ENCODE data around the gene ARHGDIG.

The ARHGDIG gene

DNA sequence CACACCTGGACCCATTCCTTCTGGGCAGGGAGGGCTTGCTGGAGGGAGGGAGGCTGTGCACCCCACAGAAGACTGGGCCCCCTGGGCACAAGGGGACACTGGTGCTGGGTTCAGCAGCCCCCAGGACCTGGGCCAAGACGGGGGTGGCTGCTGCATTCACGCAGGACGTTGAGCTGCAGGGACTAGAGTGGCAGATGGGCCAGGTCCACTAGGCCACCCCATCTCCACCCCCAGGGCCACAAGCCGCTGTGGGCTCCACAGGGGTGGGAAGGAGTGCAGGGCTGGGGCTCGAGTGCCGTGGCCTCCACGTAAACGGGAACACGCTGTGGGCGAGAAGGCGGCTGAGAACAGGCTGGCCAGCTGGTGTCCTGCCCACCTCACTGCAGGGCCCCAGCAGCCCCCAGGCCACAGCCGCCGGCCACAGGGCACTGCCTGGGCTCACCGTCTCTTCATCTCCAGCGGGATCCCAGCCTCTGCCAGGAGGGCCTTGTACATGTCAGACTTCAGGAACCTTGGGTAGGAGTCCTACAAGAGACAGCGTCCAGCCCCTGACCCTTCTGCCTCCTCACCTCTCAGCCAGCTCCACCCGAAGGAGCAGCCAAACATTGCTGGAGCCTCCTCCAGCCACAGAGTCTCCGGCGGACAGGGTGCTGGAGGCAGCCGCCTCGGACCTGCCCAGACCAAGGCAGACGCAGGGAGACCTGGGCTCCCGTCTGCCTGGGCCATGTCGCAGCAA lies 11.2 kb upstream of the ARHGDIG start:
- no peak for DNase-seq (ENCODE audit: low read depth)
- H3K4me3 ChIP-seq (ENCODE audit: low read length): no peak overlapping the region
- TF ChIP-seq, protein P1, sequence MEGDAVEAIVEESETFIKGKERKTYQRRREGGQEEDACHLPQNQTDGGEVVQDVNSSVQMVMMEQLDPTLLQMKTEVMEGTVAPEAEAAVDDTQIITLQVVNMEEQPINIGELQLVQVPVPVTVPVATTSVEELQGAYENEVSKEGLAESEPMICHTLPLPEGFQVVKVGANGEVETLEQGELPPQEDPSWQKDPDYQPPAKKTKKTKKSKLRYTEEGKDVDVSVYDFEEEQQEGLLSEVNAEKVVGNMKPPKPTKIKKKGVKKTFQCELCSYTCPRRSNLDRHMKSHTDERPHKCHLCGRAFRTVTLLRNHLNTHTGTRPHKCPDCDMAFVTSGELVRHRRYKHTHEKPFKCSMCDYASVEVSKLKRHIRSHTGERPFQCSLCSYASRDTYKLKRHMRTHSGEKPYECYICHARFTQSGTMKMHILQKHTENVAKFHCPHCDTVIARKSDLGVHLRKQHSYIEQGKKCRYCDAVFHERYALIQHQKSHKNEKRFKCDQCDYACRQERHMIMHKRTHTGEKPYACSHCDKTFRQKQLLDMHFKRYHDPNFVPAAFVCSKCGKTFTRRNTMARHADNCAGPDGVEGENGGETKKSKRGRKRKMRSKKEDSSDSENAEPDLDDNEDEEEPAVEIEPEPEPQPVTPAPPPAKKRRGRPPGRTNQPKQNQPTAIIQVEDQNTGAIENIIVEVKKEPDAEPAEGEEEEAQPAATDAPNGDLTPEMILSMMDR (conservative IDR thresholded peaks at IDR 0.05; ENCODE audit: low read length): no peak

DNA sequence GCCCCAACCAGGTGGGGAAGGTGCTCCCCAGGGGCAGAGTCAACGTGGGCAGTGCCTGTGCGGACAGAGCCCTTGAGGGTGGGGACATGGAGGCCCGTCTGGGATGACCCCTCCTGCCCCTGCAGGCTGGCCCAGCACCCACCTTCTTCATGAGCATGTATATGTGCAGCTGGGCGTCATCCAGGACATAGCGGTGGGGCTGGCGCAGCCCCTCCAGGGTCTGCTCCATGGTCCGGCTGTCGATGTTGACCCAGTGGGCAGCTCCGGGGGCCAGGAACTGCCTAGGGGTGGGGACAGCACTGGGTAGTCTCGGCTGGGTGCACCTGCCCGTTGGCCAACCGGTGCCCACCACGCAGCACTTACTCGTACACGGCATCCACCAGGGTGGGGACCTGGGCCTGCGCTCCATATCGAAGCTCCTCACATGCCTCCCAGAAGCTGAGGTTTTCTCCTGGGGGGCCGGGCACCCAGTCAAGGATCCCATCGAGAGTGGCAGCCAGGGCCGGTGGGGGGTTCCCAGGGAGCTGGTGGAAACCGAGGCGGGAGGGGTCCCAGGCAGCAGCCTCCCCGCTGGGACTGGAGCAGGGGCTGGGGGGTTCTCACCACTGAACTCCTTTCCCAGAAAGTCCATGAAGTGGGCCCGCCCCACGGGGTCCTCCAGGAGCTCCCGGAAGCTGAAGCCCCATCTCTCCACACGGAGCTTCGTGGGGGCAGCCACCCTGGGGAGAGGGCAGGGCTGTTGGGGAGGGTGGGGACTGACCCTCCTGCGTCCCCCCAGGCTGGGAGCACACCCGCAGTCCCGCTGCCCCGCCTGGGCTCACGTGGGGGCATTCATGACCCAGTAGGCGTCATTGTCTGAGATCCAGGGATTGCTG lies 9.8 kb upstream of the ARHGDIG start:
- TF ChIP-seq, protein P1 (conservative IDR thresholded peaks at IDR 0.05; ENCODE audit: low read length): no peak
- no peak for DNase-seq (ENCODE audit: low read depth)
- no peak overlapping the region for H3K4me3 ChIP-seq (ENCODE audit: low read length)

DNA sequence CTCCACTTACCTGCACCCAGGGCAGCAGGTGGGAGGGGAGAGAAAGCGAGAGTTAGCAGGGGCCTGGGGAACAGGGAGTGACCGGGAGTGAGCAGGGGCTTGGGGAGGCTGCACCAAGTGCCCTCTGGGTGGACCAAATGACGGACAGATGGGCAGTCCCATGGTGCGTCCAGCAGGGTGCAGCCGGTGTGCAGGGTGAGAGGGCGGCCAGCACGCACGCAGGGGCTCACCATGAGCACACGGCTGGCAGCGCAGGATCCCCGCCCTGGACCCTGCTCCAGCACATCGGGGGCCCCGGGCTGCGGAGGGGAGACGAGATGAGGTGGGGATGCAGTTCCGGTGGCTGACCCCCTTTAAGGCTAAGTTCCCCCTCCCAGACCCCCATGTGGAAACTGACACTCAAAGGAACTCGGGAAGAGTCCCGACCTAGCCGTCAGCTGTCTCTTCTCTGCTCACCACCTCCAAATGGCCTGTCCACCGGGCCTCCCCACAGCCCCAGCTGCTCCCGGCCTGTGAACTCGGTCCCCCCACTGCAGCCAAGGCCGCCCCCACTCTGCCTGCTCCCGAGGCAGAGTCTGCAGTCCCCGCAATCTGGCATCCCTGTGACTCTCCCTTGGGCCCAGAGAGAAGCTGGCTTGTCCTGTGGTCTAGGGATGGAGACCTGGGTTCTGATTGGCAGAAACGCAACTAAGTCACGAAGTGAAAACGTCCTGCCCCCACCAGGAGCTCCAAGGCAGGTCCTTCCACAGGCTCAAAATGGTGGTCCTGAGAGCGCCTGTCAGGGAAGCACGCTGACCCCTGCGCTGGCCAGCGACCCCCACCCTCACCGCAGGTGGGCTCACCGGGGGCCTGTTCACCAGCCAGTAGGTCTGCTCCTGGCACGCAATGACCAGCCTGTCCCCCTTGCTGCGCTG lies 7.5 kb upstream of the ARHGDIG start:
- no peak overlapping the region for H3K4me3 ChIP-seq (ENCODE audit: low read length)
- TF ChIP-seq, protein P1 (conservative IDR thresholded peaks at IDR 0.05; ENCODE audit: low read length): no peak
- no peak for DNase-seq (ENCODE audit: low read depth)

DNA sequence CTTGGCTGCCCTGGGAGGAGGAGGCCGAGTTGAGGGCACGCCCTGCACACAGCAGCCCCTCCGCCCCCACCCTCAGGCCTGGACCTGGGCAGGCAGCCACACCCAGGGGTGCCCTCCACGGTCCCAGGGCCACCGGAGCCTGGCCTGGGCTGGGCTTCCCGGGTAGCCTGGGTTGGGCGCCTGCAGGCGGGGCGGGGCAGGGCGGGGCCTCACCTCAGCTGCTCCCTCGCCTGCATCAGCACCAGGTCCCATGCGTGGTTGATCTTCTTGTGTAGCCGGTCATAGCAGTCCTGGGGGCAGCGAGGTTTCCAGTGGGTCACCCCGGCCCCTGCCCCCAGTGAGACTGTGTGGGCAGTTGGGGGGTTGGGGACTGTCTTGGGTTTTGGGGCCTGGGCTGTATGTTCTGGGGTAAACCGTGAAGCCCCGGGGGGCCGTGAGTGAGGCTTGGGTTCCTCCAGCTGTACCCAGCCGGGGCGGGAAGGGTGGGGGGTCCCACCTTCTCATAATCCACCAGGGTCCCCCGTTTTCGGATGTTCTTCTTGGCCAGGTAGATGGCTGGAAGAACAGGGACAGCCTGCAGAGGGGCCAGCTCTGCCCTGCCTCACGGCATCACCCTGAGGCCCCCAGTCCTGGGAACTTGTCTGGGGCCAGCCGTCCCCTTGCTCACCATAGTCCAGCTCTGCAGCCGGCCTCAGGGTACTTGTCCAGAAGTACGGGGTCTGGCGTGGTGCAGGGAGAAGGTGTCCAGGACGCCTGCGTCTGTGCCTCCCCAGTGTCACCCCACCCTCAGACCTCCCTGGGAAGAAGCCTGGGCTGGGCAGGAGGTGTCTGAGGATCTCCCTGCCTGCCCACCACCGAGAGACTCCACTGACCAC lies 6.6 kb upstream of the ARHGDIG start:
- TF ChIP-seq, protein P1 (conservative IDR thresholded peaks at IDR 0.05; ENCODE audit: low read length): no peak
- no peak overlapping the region for H3K4me3 ChIP-seq (ENCODE audit: low read length)
- DNase-seq (ENCODE audit: low read depth): no peak

DNA sequence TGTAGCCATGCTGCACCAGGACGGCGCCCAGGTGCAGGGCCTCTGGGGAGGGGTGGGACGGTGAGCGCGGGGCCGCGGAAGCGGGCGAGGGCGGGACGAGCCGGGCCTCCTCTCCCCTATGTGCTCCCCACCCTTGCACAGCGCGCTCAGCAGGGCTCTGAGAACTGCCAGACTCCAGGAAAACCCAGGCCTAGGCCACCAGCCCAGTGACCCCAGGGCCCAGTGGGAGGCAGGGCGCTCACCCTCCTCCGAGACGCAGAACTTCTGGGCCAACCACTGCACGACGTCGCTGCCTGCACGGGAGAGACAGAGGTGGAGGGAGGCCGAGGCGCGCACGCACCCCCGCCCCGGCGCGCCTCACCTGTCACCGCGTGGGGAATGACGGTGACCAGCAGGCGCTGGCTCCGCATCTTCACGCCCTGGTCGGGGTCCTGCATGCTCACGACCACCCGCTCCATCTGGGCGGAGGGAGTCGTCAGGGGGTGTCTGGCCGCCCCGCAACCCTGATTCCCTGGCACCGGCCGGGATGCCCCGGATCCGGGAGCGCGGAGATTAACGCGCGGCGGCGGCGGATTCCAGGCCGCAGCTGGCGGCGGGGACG lies 5.2 kb upstream of the ARHGDIG start:
- no peak for DNase-seq (ENCODE audit: low read depth)
- TF ChIP-seq, protein P1 (conservative IDR thresholded peaks at IDR 0.05; ENCODE audit: low read length): no peak
- peak overlapping the region; percentile 53 for H3K4me3 ChIP-seq (ENCODE audit: low read length)

DNA sequence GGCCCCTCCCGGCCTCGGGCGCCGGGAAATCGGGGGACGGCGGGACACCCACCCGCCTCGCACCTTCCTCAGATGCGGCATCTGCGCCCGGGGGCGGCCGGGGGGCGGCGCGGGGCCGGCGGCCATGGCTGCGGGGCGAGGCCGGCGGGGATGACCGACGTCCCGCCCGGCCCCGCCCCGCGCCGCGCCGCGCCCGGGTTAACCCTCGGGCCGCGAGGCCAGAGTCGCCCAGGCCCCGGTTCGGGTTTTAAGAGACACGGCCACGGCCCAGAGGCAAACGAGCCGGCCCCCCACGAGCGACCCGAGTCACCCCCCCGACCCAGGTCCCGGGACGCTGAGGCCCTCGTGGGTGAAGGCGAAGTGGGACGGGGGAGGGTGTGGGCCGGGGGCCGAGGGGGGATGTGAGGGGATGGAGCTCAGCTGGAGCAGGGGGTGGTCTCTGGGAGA lies 4.6 kb upstream of the ARHGDIG start, which contains the start of gene RGS11:
RGS11 (minus strand) TSS at position 159 of the 447 bp plus-strand sequence; CDS start at position 126, 33 bp downstream.
- no peak for DNase-seq (ENCODE audit: low read depth)
- peak within 1 kb of the TSS; percentile 53 for H3K4me3 ChIP-seq (ENCODE audit: low read length)
- TF ChIP-seq, protein P1 (conservative IDR thresholded peaks at IDR 0.05; ENCODE audit: low read length): no peak

All from AG10803 (cell line).